ACC112 (cell line): ENCODE data around the gene SLC10A4.

Experiments used
- H2AFZ ChIP-seq: fragments of 200-600 bp; sonication (generic); one replicate; pipeline ENCODE4 v1.6.0; 2017; ENCODE audit warnings: antibody characterized with exemption, low read length; ENCODE audit not compliant: unreplicated experiment
- H3K27ac ChIP-seq: fragments of 200-600 bp; sonication (generic); 2 replicates; pipeline ENCODE4 v1.5.1; 2014; ENCODE audit warnings: low read depth, mild to moderate bottlenecking, antibody characterized with exemption, low read length, moderate library complexity
- H3K27me3 ChIP-seq: fragments of 200-600 bp; sonication (generic); 2 replicates; pipeline ENCODE4 v1.6.1; 2014; ENCODE audit warnings: mild to moderate bottlenecking, antibody characterized with exemption, low read length, moderate library complexity, mixed read lengths; ENCODE audit not compliant: insufficient read depth
- H3K36me3 ChIP-seq: fragments of 200-600 bp; sonication (generic); 2 replicates; pipeline ENCODE4 v1.6.1; 2016; ENCODE audit warnings: mild to moderate bottlenecking, antibody characterized with exemption, low read length, moderate library complexity, mixed read lengths; ENCODE audit not compliant: insufficient read depth
- H3K4me1 ChIP-seq: fragments of 200-600 bp; sonication (generic); one replicate; pipeline ENCODE4 v1.6.1; 2016; ENCODE audit warnings: low read length, mixed read lengths; ENCODE audit not compliant: insufficient read depth, unreplicated experiment, control insufficient read depth
- H3K4me3 ChIP-seq: fragments of 200-600 bp; sonication (generic); 2 replicates; pipeline ENCODE4 v1.5.1; 2014; ENCODE audit warnings: mild to moderate bottlenecking, low read depth, low read length
- H3K79me2 ChIP-seq: fragments of 200-600 bp; sonication (generic); one replicate; pipeline ENCODE4 v1.6.0; 2016; ENCODE audit warnings: low read length; ENCODE audit not compliant: control insufficient read depth, unreplicated experiment, insufficient read depth

Gene SLC10A4

DNA sequence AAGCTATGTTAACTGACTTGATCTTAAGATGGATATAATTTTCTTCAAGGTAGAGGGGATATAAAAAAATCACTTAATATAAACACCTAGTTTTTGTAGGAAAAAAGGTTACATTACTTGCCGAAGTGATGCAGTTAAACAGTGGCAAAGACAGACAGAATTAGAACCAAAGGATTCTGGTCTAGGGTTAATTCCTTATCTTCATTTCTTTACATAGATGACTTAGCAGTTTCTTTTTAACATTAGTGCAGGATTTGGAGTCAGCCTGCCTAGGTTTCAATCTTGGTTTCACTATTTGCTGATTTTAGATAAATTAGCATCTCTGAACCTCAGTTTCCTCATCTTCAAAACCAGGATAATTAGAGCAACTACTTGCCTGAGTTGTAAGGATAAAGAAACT is 21.2 kb downstream of the SLC10A4 start:
- H3K27me3 ChIP-seq: no peaks in the 10 kb centered on the region
- no peak overlapping the region for H3K27ac ChIP-seq
- H3K4me1 ChIP-seq: no peaks in the 10 kb centered on the region
- peaks cover 22% of the 10 kb centered on the region for H3K36me3 ChIP-seq
- no peak overlapping the region for H2AFZ ChIP-seq
- no peaks in the 10 kb centered on the region for H3K79me2 ChIP-seq
- H3K4me3 ChIP-seq: no peak overlapping the region

DNA sequence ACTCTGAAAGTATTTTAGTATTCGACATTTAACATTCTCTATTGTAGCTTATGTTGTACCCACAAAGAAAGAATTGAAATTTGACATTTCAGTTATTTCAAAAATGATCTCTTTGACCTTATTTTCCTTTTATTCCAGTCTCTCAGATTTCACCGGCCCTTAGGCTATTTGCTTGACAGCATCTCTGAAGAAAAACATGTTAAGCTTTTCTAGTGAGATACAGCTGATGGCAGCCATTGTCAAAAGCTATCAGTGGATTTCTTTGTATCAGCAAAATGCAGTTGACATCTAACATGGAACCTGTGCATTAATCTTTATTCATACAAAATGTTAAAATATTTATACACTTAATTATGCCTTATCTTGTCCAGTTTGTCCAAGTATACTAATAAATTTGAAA is 23.6 kb downstream of the SLC10A4 start:
- no peaks in the 10 kb centered on the region for H3K4me1 ChIP-seq
- H3K27ac ChIP-seq: no peak overlapping the region
- H2AFZ ChIP-seq: no peak overlapping the region
- H3K79me2 ChIP-seq: no peaks in the 10 kb centered on the region
- no peak overlapping the region for H3K4me3 ChIP-seq
- peaks cover 28% of the 10 kb centered on the region for H3K36me3 ChIP-seq
- H3K27me3 ChIP-seq: no peaks in the 10 kb centered on the region

DNA sequence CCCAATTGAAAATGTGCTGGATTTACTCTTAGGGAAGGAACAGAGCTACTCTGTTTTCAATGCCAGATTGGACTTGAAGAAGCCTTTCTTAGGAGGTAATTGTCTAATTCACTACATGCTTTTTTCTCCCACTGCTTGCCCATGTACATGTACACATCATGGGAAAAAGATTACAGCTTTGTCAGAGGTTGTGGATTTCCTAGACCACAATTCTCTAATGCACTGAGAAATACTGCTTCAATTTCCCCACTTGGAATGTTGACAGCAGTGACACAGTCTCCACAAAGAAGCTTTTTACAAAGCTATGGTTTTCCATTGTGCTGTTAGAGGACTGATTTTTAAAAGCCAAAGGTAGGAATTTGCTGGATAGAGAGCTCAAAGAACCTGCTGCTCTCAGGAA is 26.4 kb downstream of the SLC10A4 start:
- H3K4me3 ChIP-seq: no peak overlapping the region
- H3K36me3 ChIP-seq: peaks cover 43% of the 10 kb centered on the region
- no peaks in the 10 kb centered on the region for H3K4me1 ChIP-seq
- no peaks in the 10 kb centered on the region for H3K27me3 ChIP-seq
- no peak overlapping the region for H2AFZ ChIP-seq
- H3K27ac ChIP-seq: no peak overlapping the region
- H3K79me2 ChIP-seq: no peaks in the 10 kb centered on the region

DNA sequence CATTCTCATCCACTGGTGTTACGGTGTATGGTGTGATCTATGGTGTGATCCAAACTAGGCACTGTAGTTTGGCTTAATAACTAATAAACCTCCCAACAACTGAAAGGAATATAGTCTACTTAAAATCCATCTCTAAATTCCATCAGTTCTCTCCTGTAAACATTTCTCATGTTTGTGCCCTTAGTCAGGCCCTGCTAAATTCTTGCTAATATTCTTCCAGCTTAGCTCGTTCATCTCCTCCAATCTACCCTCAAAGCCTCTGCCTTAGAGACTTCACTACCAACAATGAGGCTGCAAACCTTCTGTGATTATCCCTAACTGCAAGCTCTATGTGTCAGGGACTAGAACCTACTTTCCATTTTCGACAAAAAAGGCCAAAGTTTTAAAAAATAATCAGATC is 35.0 kb downstream of the SLC10A4 start:
- no peaks in the 10 kb centered on the region for H3K27me3 ChIP-seq
- peaks cover 13% of the 10 kb centered on the region; the same call in 1 of the 2 replicates for H3K36me3 ChIP-seq

DNA sequence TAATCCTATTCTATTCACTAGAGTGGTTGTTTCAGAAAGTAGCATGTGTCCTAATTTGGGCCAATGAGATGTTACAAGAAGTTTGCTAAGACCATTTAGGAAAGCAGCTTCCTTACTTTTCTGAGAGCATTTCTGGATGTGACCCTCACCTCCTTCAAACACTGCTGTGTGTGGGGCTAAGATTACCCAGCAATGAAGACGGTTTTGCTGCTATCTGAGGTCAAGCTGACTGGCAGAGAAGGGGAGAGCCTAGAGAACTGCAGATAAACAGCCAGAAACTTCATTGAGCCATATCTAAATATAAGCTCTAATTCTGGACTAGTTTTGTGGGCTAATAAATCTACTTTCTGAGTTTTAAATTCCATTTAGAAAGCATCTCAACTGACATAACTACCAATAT is 43.3 kb downstream of the SLC10A4 start:
- H3K4me3 ChIP-seq: no peak overlapping the region
- H3K4me1 ChIP-seq: no peaks in the 10 kb centered on the region
- no peaks in the 10 kb centered on the region for H3K27me3 ChIP-seq
- H2AFZ ChIP-seq: no peak overlapping the region
- H3K27ac ChIP-seq: no peak overlapping the region
- H3K36me3 ChIP-seq: peaks cover 23% of the 10 kb centered on the region
- H3K79me2 ChIP-seq: no peaks in the 10 kb centered on the region

More for the DNA sequence above, 35.0 kb downstream of the SLC10A4 start:
- no peak overlapping the region for H2AFZ ChIP-seq
- no peaks in the 10 kb centered on the region for H3K79me2 ChIP-seq
- no peak overlapping the region for H3K4me3 ChIP-seq
- H3K27ac ChIP-seq: no peak overlapping the region
- H3K4me1 ChIP-seq: no peaks in the 10 kb centered on the region

DNA sequence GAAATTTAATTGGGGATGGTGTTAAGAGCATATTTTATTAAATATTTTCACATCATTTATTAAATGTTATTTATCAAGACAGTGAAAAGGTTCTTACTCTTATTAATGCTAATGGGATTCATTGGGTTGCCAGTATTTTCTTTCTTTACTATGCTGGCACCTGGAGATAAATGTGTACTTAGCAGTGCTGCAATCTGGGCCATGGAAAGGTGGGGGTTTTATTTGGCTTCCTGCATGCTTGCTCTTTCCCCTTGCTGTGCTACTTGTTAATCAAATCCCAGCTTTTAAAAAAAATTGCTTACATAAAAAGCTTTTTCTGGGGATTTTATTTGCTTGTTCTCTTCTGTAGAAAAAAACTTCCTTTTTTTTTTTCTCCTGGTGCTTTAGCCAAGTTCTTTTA is 55.2 kb downstream of the SLC10A4 start:
- Histone ChIP-seq H3K79me2 (no peaks in the 10 kb centered on the region), H2AFZ (no peak overlapping the region), H3K27ac (no peak overlapping the region), H3K4me1 (no peaks in the 10 kb centered on the region), H3K27me3 (no peaks in the 10 kb centered on the region), H3K36me3 (peaks cover 20% of the 10 kb centered on the region), H3K4me3 (no peak overlapping the region)
